ENCODE results near the gene BICD2. TPM values are rescaled to one million over a fixed set of nuclear protein-coding genes. Genes with fewer than 3 reads are reported as not detected.

The BICD2 gene
- total and polyA plus RNA-seq, 2 donors (not counting 1 experiment from before 2014, with no cell fraction given) = 33.2 to 49.5 TPM

- H3K27ac Mint-ChIP-seq = peak overlapping the region; percentile 95
These were observed 34.9 kb downstream of the BICD2 start for GRCh38 chr9:92729735-92730155.

More at GRCh38 chr9:92729735-92730155, 34.9 kb downstream of the BICD2 start:
- 91% methylated on average over 9 of the region's 9 CpGs for WGBS (ENCODE audit: insufficient coverage)
- Histone ChIP-seq H3K9ac (ENCODE audit: low read length) (peak overlapping the region; percentile 60), H3K27me3 (replicated peaks in 1 of 4; ENCODE audit: control extremely low read depth in 1 of 4, control insufficient read depth in 3 of 4, insufficient read depth in 4 of 4, low read length in 3 of 4) (no peaks in the 10 kb centered on the region), H3K27ac (ENCODE audit: low read length in 2 of 2) (peak overlapping the region; percentile 58 to 76), H3K4me1 (ENCODE audit: control insufficient read depth in 2 of 2, insufficient read depth in 2 of 2, low read length in 2 of 2) (peaks cover 67 to 80% of the 10 kb centered on the region in 2 donors), H3K79me2 (ENCODE audit: control insufficient read depth, insufficient read depth, low read length) (peaks cover 96% of the 10 kb centered on the region), H2AFZ (ENCODE audit: insufficient read depth, low read depth, low read length, poor library complexity, severe bottlenecking) (peak overlapping the region; percentile 17), H3K4me3 (ENCODE audit: control extremely low read depth in 1 of 5, extremely low read depth in 1 of 5, insufficient read depth in 1 of 5, low read depth in 2 of 5, low read length in 4 of 5) (peak overlapping the region in 4 of 5 experiments; percentile 31 to 67 (median 52)), H3K4me2 (replicated peaks; ENCODE audit: low read depth, low read length, poor library complexity, severe bottlenecking) (peak overlapping the region; percentile 85), H3K36me3 (replicated peaks in 1 of 2; ENCODE audit: control extremely low read depth in 1 of 2, control insufficient read depth in 1 of 2, extremely low read depth in 1 of 2, insufficient read depth in 2 of 2, low read length in 1 of 2) (peaks cover 0 to 34% of the 10 kb centered on the region in 2 experiments), H4K20me1 (ENCODE audit: control insufficient read depth, insufficient read depth, low read length, poor library complexity, severe bottlenecking) (peaks cover 68% of the 10 kb centered on the region), H3K9me3 (ENCODE audit: control extremely low read depth in 1 of 3, control insufficient read depth in 2 of 3, insufficient read depth in 1 of 3, low read length in 2 of 3) (no peaks in the 10 kb centered on the region)
- DNase-seq (no peak), ATAC-seq (ENCODE audit: low read depth) (no peak)
- TF ChIP-seq EZH2 (IDR thresholded peaks at IDR 0.05; ENCODE audit: borderline replicate concordance, insufficient read depth, low read depth, low read length, poor library complexity, severe bottlenecking) (no peak), CTCF (IDR thresholded peaks at IDR 0.05) (peak; percentile 47)
- Mint-ChIP-seq H3K27me3 (no peaks in the 10 kb centered on the region), H3K9me3 (ENCODE audit: insufficient read depth) (no peaks in the 10 kb centered on the region), H3K4me3 (peak overlapping the region; percentile 91), H3K4me1 (peaks cover 84% of the 10 kb centered on the region)
- intact Hi-C loops (cut with micrococcal nuclease) = loop anchor here (1.0 kb wide), 3 partner anchors 36 to 61 kb away; partner anchors contain the start of gene IPPK
- ChIA-PET CTCF (interaction anchor here (0.8 to 12.4 kb wide), 21 partner anchors 9 to 276 kb away, joined by 3 to 241 read pairs (median 6); partner anchors contain the start of genes BICD2 and IPPK), POLR2A (interaction anchor here (0.6 to 2.4 kb wide), 6 partner anchors 9 to 298 kb away, joined by 3 to 20 read pairs (median 4); partner anchors contain the start of gene BICD2)
